HG02870 (cell line): Measurements from ENCODE around the gene CXorf38.
"Not testable (repeated sequence)": the region's sequence is repeated elsewhere in the genome, so short reads cannot be mapped to it uniquely, and the experiment has no call there.

ENCODE experiments used
- ATAC-seq: cut with Tn5 transposase; IDR thresholded peaks from one replicate; pipeline ENCODE4 v1.9.1; 2021; ENCODE audit warnings: mild to moderate bottlenecking, moderate library complexity; ENCODE audit not compliant: unreplicated experiment

CXorf38 gene

DNA sequence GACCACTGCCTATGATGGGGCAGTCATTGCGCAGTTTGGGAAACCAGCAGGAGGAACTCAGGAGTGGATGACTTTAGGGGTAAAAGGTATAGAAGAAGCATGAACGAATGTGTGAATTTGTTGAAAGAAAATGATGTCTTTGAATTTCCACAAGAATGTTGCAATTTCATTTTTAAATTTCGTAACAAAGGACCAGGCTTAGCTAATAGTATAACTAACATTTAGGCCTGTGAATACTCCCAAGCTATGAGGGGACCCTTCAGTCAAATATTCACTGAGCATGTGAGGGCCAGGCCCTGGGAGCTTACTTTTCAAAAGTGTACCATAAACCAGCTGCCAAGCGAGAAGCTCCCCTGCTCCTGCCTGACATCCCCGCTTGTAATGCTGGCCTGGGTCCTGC is 18.9 kb downstream of the CXorf38 start:
- ATAC-seq, result no peak

GRCh38 chrX:40625294-40625693 is 22.1 kb downstream of the CXorf38 start:
- ATAC-seq, result no peak

DNA sequence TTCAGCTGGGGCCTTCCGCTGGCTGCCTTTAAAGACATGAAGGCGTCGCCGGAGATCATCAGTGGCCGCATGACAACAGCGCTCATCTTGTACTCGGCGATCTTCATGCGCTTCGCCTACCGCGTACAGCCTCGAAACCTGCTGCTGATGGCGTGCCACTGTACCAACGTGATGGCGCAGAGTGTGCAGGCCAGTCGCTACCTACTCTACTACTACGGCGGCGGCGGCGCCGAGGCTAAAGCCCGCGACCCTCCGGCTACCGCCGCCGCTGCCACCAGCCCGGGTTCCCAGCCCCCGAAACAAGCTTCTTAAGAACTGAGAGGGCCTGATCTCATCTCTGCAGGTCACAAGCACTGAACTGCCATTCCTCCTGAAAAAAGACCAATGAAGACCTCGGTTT is 23.7 kb downstream of the CXorf38 start:
- no peak for ATAC-seq

DNA sequence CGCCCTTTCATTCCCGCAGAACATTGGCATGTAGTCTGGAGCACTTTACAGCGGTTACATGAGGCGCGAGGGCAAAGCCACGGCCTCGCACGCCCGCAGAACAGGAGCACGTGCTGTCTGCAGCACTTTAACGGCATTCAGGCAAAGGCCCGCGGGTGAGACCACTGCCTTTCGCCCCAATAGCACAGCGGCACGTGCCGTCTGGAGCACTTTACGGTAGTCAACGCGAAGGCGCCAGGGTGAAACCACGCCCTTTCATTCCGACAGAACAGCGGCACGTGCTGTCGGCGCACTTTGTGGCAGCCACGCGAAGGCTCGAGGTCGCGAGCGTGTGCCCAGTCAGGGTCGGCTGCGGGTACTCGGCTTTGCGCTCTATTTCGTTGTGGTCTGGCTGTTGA is 24.2 kb downstream of the CXorf38 start, which contains the start of gene MPC1L:
Gene MPC1L (plus strand): TSS at position 290 of the 398 bp plus-strand sequence. CDS start 138 bp downstream, outside the sequence.
- ATAC-seq, result no peak

- ATAC-seq, result no peak
Observed at GRCh38 chrX:40622479-40623138, 24.8 kb downstream of the CXorf38 start.

DNA sequence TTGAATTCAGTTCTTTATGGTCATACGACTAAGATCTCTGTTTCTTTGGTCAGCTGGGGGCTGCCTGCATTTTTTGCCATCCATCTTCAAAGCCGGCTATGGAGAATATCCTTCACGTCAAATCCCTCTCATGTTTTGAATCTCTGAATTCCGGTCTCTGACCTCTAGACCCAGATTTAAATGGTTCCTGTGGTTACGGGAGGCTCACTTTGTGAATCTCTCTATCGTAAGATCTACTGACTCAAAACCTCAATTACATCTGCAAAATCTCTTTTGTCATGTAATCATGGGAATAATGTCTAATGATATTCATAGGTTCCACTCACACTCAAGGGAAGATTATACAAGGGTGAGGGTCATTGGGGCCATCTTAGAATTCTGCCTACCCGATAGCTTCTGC is 29.8 kb downstream of the CXorf38 start:
- no peak for ATAC-seq

DNA sequence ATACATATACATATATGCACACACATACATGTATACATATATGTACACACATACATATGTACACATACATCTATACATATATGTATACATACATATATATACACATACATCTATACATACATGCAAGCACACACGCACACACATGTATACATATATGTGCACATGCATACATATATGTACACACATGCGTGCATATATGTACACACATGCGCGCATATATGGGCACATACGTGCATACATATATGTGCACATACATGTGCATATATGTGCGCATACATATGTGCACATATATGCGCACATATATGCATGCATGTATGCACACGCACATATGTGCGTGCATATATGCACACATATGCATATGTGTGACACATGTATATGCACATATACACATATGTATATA is 31.4 kb downstream of the CXorf38 start:
- no peak for ATAC-seq

- ATAC-seq, result no peak
Observed at GRCh38 chrX:40612511-40612910, 34.9 kb downstream of the CXorf38 start.

DNA sequence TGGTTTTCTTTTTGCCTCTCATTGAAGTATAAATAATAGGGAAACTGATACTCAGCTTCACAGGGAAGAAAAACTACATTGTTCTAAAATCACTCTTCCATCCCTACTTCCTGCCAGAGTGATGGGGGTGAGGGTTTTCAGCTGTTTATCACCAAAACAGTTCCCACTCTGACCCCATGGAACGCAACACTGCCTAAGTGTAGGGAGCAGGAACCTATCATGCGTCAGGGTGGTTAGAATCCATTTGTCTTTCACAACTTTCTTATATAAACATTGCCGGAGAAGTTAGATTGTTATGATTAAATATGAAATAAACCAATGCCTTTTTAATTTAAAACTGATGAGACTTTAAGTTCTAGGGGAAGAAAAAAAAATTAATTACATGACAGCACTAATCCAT is 40.0 kb downstream of the CXorf38 start:
- no peak for ATAC-seq

GRCh38 chrX:40603446-40603845 is 43.9 kb downstream of the CXorf38 start:
- ATAC-seq, result no peak

- peak; percentile 68 for ATAC-seq
Observed at GRCh38 chrX:40589616-40590321, 57.6 kb downstream of the CXorf38 start.

DNA sequence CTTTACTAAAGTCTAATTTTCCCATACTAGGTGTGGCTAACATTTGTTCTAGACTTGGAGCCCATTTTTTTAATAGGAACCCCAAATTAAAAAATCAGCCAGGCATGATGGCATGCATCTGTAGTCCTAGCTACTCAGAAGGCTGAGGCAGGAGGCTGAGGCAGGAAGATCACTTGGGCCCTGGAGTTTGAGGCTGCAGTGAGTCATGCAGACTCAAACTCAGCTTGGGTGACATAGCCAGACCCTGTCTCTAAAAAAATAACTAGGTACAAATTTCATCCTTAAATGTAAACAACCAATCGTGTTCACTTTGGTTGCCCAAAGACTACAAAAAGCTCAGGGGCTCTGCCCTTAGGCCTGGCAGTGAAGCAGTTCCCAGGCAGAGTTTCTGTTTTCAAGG is 59.7 kb downstream of the CXorf38 start:
- not testable (repeated sequence) for ATAC-seq

DNA sequence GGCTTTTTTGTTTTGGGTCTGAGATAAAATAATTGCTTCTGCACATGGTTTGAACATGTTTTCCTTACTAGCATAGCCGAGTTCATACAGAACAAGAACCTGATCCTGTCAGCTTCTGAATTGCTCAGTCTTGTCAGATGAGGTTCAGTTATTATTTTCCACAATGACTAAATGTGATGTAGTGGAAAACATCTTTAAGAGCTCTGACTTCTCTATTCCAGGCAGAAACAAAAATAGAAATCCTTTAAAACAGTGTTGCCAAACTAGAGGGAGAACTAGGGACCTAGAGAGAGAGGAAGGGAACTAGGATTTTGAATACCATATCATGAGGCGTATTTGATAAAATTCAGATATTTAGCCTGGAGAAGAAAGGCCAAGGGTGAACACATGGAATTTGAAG is 64.5 kb downstream of the CXorf38 start:
- ATAC-seq, result no peak

DNA sequence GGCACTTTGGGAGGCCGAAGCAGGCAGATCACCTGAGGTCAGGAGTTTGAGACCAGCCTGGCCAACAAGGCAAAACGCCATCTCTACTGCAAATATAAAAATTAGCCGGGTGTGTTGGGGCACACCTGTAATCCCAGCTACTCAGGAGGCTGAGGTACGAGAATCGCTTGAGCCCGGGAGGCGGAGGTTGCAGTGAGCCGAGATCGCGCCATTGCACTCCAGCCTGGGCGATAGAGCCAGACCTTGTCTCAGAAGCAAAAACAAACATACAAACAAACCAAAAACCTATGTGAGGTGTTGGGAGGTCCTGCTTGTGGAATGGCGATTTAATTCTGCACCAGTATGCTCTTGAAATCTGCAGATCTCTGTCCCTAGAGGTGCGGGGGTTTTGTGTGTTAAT is 65.2 kb downstream of the CXorf38 start:
- not testable (repeated sequence) for ATAC-seq

- no peak for ATAC-seq
Observed at GRCh38 chrX:40581336-40581920, 65.9 kb downstream of the CXorf38 start.

- ATAC-seq, result peak; percentile 91
Observed at GRCh38 chrX:40580537-40581335, 66.6 kb downstream of the CXorf38 start, which contains the start of gene ATP6AP2. ATP6AP2 (plus strand) TSS chrX:40580970; CDS start chrX:40581066, 96 bp downstream.

DNA sequence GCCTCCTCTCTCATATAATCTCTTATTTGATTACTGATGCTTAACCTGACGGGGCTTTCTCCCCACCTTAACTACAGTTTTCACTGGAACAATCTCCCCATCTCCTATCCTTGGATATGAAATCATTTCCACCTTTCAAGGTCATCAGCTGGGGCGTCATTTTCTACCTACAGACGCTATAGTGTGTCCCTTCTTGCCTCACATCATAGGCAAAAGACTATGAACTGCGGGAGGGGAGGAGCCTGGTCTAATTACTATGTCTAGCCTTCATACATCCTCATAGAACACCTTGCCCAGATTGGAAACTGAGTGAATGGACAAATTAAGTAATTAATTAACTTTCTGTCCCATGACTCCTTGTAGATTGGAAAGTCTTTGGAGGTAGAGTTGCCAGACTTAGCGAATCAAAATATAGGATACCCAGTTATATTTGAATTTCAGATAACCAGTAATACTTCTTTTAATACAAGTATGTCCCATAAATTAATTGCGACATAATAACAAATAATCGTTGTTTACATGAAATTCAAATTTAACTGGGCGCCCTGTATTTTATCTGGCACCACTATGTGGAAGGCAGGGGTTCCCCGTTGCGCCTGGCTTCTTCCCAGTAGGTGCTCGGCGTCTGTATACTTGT is 67.3 kb downstream of the CXorf38 start:
- ATAC-seq, result peak; percentile 53

- no peak for ATAC-seq
Observed at GRCh38 chrX:40579141-40579540, 68.2 kb downstream of the CXorf38 start.

- ATAC-seq, result no peak
Observed at GRCh38 chrX:40578039-40578695, 69.2 kb downstream of the CXorf38 start.
